B cell (primary cell): ENCODE results near the gene SUCLG2. TPM values are rescaled to one million over a fixed set of nuclear protein-coding genes. Genes with fewer than 3 reads are reported as not detected.

Experiments used
- ATAC-seq: fragments of 200-7000 bp; cut with Tn5 transposase; one replicate; pipeline ENCODE4 v1.10.0; 2021; ENCODE audit warnings: low read depth, mild to moderate bottlenecking, moderate number of reproducible peaks, moderate library complexity
- CTCF ChIA-PET: fragments of 350-600 bp; sonication (Branson Sonifier 250); formaldehyde crosslinking; loops from one replicate; lab custom pipeline; 2021; ENCODE audit warnings: antibody characterized with exemption, inconsistent platforms; lab: Charles Lee
- POLR2A ChIA-PET: fragments of 350-600 bp; sonication (Branson Sonifier 250); formaldehyde crosslinking; loops from one replicate; lab custom pipeline; 2021; ENCODE audit warnings: antibody characterized with exemption; lab: Charles Lee
- DNase-seq: peaks from one replicate; pipeline ENCODE4 v3.0.0; 2013
- H2AFZ ChIP-seq: 2 replicates; pipeline ENCODE4 v1.6.1; 2012; ENCODE audit warnings: mild to moderate bottlenecking, low read depth, low read length; ENCODE audit not compliant: insufficient read depth, poor library complexity, severe bottlenecking
- H3K27ac ChIP-seq, 2 donors: 1 replicate in 1 of 2; 2 replicates in 1 of 2; pipeline ENCODE4 v1.5.1; 2012 to 2013; ENCODE audit warnings: low read length in 2 of 2, mild to moderate bottlenecking in 2 of 2, moderate library complexity in 1 of 2
- H3K27me3 ChIP-seq, 4 experiments: fragments of 200-600 bp in 1 of 4; sonication (generic) in 1 of 4; replicated peaks in 1 of 4; 1 replicate in 2 of 4; 2 replicates in 2 of 4; pipeline versions ENCODE4 v1.6.1 to v1.7.0; 2013 to 2016; ENCODE audit warnings: low read length in 3 of 4, mild to moderate bottlenecking in 2 of 4, mixed read lengths in 1 of 4, moderate library complexity in 1 of 4; ENCODE audit not compliant: insufficient read depth in 4 of 4, control insufficient read depth in 3 of 4; ENCODE audit errors: control extremely low read depth in 1 of 4
- H3K36me3 ChIP-seq, 2 experiments: replicated peaks in 1 of 2; 1 replicate in 1 of 2; 2 replicates in 1 of 2; pipeline versions ENCODE4 v1.6.1 to v1.7.1; 2013; ENCODE audit warnings: low read length in 1 of 2; ENCODE audit not compliant: insufficient read depth in 2 of 2, control insufficient read depth in 1 of 2; ENCODE audit errors: control extremely low read depth in 1 of 2, extremely low read depth in 1 of 2
- H3K4me1 ChIP-seq, 2 donors: fragments of 200-600 bp in 1 of 2; sonication (generic) in 1 of 2; 1 replicate in 1 of 2; 2 replicates in 1 of 2; pipeline versions ENCODE4 v1.5.1 to v1.6.1; 2013 to 2017; ENCODE audit warnings: low read length in 2 of 2; ENCODE audit not compliant: control insufficient read depth in 2 of 2, insufficient read depth in 2 of 2
- H3K4me2 ChIP-seq: replicated peaks from 2 replicates; pipeline ENCODE3; 2012; ENCODE audit warnings: mild to moderate bottlenecking, low read depth, low read length; ENCODE audit not compliant: poor library complexity, severe bottlenecking
- H3K4me3 ChIP-seq, 5 experiments: fragments of 200-600 bp in 1 of 5; sonication (generic) in 1 of 5; 1 replicate in 3 of 5; 2 replicates in 2 of 5; pipeline versions ENCODE4 v1.5.1 to v1.7.0; 2011 to 2016; ENCODE audit warnings: low read length in 4 of 5, mild to moderate bottlenecking in 4 of 5, low read depth in 2 of 5, control low read depth in 1 of 5, moderate library complexity in 1 of 5; ENCODE audit not compliant: insufficient read depth in 1 of 5; ENCODE audit errors: control extremely low read depth in 1 of 5, extremely low read depth in 1 of 5
- H3K79me2 ChIP-seq: fragments of 200-600 bp; sonication (generic); one replicate; pipeline ENCODE4 v1.6.0; 2016; ENCODE audit warnings: low read length; ENCODE audit not compliant: control insufficient read depth, insufficient read depth
- H3K9ac ChIP-seq: fragments of 200-600 bp; sonication (generic); 2 replicates; pipeline ENCODE4 v1.6.1; 2017; ENCODE audit warnings: mild to moderate bottlenecking, low read length, moderate library complexity
- H3K9me3 ChIP-seq, 3 donors: one replicate each; pipeline versions ENCODE4 v1.6.1 to v1.7.1; 2013; ENCODE audit warnings: low read length in 2 of 3; ENCODE audit not compliant: control insufficient read depth in 2 of 3, insufficient read depth in 1 of 3; ENCODE audit errors: control extremely low read depth in 1 of 3
- H4K20me1 ChIP-seq: 2 replicates; pipeline ENCODE4 v1.6.0; 2012; ENCODE audit warnings: mild to moderate bottlenecking, low read length; ENCODE audit not compliant: insufficient read depth, control insufficient read depth, poor library complexity, severe bottlenecking
- H3K27ac Mint-ChIP-seq: one replicate; pipeline ENCODE4 v1.8.0; 2021; ENCODE audit warnings: mixed read lengths
- H3K27me3 Mint-ChIP-seq: one replicate; pipeline ENCODE4 v1.8.0; 2021; ENCODE audit warnings: mixed read lengths
- H3K4me1 Mint-ChIP-seq: one replicate; pipeline ENCODE4 v1.8.0; 2021; ENCODE audit warnings: mixed read lengths
- H3K4me3 Mint-ChIP-seq: one replicate; pipeline ENCODE4 v1.8.0; 2021; ENCODE audit warnings: mixed read lengths
- H3K9me3 Mint-ChIP-seq: one replicate; pipeline ENCODE4 v1.8.0; 2022; ENCODE audit warnings: mixed read lengths; ENCODE audit not compliant: insufficient read depth
- CTCF ChIP-seq: fragments of 200-600 bp; IDR thresholded peaks from one replicate; pipeline ENCODE4 v1.8.0; 2022; ENCODE audit warnings: antibody characterized with exemption, mild to moderate bottlenecking
- EZH2 ChIP-seq: IDR thresholded peaks from 2 replicates; pipeline ENCODE4 v1.6.1; 2012; ENCODE audit warnings: borderline replicate concordance, low read depth, mild to moderate bottlenecking, moderate library complexity, low read length; ENCODE audit not compliant: insufficient read depth, poor library complexity, severe bottlenecking
- WGBS: methylation state at CpG from one replicate; pipeline ENCODE4 v1.1.5; 2013; ENCODE audit warnings: missing lambda C conversion rate; ENCODE audit not compliant: insufficient coverage; 5-methylcytosine and 5-hydroxymethylcytosine counted together
- intact Hi-C: fragments of 100-400 bp; cut with micrococcal nuclease; formaldehyde crosslinking; loops from one replicate; pipeline ENCODE4 v1.10.0; 2022
- polyA plus RNA-seq: library from polyadenylated mRNA; depleted of rRNA; stranded (reverse); fragments of >200 nt; gene quantifications from 2 replicates; pipeline ENCODE4 v1.2.3, GENCODE V29; 2012
- total RNA-seq, 2 donors: library from RNA; stranded (reverse); fragments of 120-200 nt in 1 of 2; gene quantifications; 1 replicate in 1 of 2; 2 replicates in 1 of 2; pipeline versions ENCODE4 v1.2.3 to v1.2.4, GENCODE V29; 2013 to 2022

Gene SUCLG2
- total and polyA plus RNA-seq, 2 donors (not counting 1 experiment from before 2014, with no cell fraction given): 9.1 to 35.8 TPM

- no peak overlapping the region for H3K4me3 ChIP-seq
- no peaks in the 10 kb centered on the region for H3K4me1 ChIP-seq
- no peak for ATAC-seq
- H3K9ac ChIP-seq: no peak overlapping the region
- DNase-seq: no peak
- H3K9me3 ChIP-seq: no peaks in the 10 kb centered on the region
- TF ChIP-seq CTCF: no peak
- TF ChIP-seq EZH2: no peak
- H3K4me2 ChIP-seq: no peak overlapping the region
- no peaks in the 10 kb centered on the region for H3K9me3 Mint-ChIP-seq
- H3K4me3 Mint-ChIP-seq: no peak overlapping the region
- H3K27ac ChIP-seq: no peak overlapping the region
- H3K4me1 Mint-ChIP-seq: peaks cover 44% of the 10 kb centered on the region
- intact Hi-C loops: no loop called here
- POLR2A ChIA-PET: interaction anchor here (1.2 kb wide), 1 partner anchor 19 kb away, joined by 9 read pairs; the partner anchor contains the start of gene SUCLG2
- H3K36me3 ChIP-seq: peaks cover 0 to 9% of the 10 kb centered on the region in 2 experiments
- no peak overlapping the region for H3K27ac Mint-ChIP-seq
- no peaks in the 10 kb centered on the region for H3K27me3 Mint-ChIP-seq
- H2AFZ ChIP-seq: no peak overlapping the region
- CTCF ChIA-PET: no interaction called here
- H3K79me2 ChIP-seq: peaks cover 71% of the 10 kb centered on the region
- peaks cover 31% of the 10 kb centered on the region for H4K20me1 ChIP-seq
- H3K27me3 ChIP-seq: no peaks in the 10 kb centered on the region
These were observed 19.2 kb downstream of the SUCLG2 start for GRCh38 chr3:67635257-67635656.

GRCh38 chr3:67630666-67631362, 23.6 kb downstream of the SUCLG2 start:
- ChIA-PET CTCF (no interaction called here), POLR2A (no interaction called here)
- Histone ChIP-seq H3K27ac (no peak overlapping the region), H3K36me3 (peaks cover 0 to 14% of the 10 kb centered on the region in 2 experiments), H3K27me3 (no peaks in the 10 kb centered on the region), H3K4me2 (no peak overlapping the region), H3K9ac (no peak overlapping the region), H4K20me1 (peaks cover 40% of the 10 kb centered on the region), H3K4me1 (no peaks in the 10 kb centered on the region), H3K4me3 (no peak overlapping the region), H3K9me3 (no peaks in the 10 kb centered on the region), H3K79me2 (peaks cover 67% of the 10 kb centered on the region), H2AFZ (no peak overlapping the region)
- Mint-ChIP-seq H3K4me1 (peaks cover 51% of the 10 kb centered on the region), H3K4me3 (no peak overlapping the region), H3K9me3 (no peaks in the 10 kb centered on the region), H3K27ac (no peak overlapping the region), H3K27me3 (no peaks in the 10 kb centered on the region)
- intact Hi-C loops: no loop called here
- ATAC-seq: no peak
- WGBS: 93% methylated on average over 5 of the region's 6 CpGs
- DNase-seq: no peak
- TF ChIP-seq CTCF (no peak), EZH2 (no peak)
